ENCODE measurements around the gene DRAM2. TPM values are rescaled to one million over a fixed set of nuclear protein-coding genes. Genes with fewer than 3 reads are reported as not detected.

The DRAM2 gene
- total RNA-seq, result 31.1 and 33.6 TPM in 2 replicates
- long read RNA-seq, transcript DRAM2-208 (9 exons, 1,872 nt), result major isoform, 70 of 228 reads
- long read RNA-seq, partial matches to known transcripts, result 6 of 228 reads
- long read RNA-seq, other reads (novel, unspliced or antisense), result 148 of 228 reads

GRCh38 chr1:111139956-111140679, at the start of gene DRAM2, which contains the start of gene CEPT1:
Gene DRAM2, minus strand, starts transcription at chr1:111140093. Its CDS starts 8,539 bp downstream, at chr1:111131554.
Gene CEPT1, plus strand, starts transcription at chr1:111140223. Its CDS starts 7,492 bp downstream, at chr1:111147715.
- H3K27me3 Mint-ChIP-seq (ENCODE audit: unreplicated experiment), result no peaks in the 10 kb centered on the region

GRCh38 chr1:111184663-111185062, 44.8 kb upstream of the DRAM2 start:
- H3K27ac Mint-ChIP-seq (ENCODE audit: unreplicated experiment), result no peak overlapping the region
- TF ChIP-seq CTCF (IDR thresholded peaks at IDR 0.05), result no peak
- peaks cover 42% of the 10 kb centered on the region for H3K36me3 Mint-ChIP-seq (ENCODE audit: unreplicated experiment)
- H3K9me3 Mint-ChIP-seq (ENCODE audit: unreplicated experiment), result no peaks in the 10 kb centered on the region
- H3K4me3 Mint-ChIP-seq (ENCODE audit: unreplicated experiment), result no peak overlapping the region
- no peaks in the 10 kb centered on the region for H3K27me3 Mint-ChIP-seq (ENCODE audit: unreplicated experiment)
- no peak for DNase-seq (ENCODE audit: extremely low spot score, unreplicated experiment)
- H3K4me1 Mint-ChIP-seq (ENCODE audit: unreplicated experiment), result no peaks in the 10 kb centered on the region

More at GRCh38 chr1:111139956-111140679, at the start of gene DRAM2, which contains the start of gene CEPT1:
- peak; percentile 96 for DNase-seq (ENCODE audit: extremely low spot score, unreplicated experiment)
- Mint-ChIP-seq H3K4me1 (ENCODE audit: unreplicated experiment) (peaks cover 28% of the 10 kb centered on the region), H3K4me3 (ENCODE audit: unreplicated experiment) (peak within 1 kb of the TSS; percentile 100), H3K36me3 (ENCODE audit: unreplicated experiment) (peaks cover 9% of the 10 kb centered on the region), H3K9me3 (ENCODE audit: unreplicated experiment) (no peaks in the 10 kb centered on the region), H3K27ac (ENCODE audit: unreplicated experiment) (peak within 1 kb of the TSS; percentile 98)
- no peak for TF ChIP-seq CTCF (IDR thresholded peaks at IDR 0.05)

GRCh38 chr1:111183308-111184069, 43.6 kb upstream of the DRAM2 start:
- Mint-ChIP-seq H3K9me3 (ENCODE audit: unreplicated experiment) (no peaks in the 10 kb centered on the region), H3K36me3 (ENCODE audit: unreplicated experiment) (peaks cover 40% of the 10 kb centered on the region), H3K4me3 (ENCODE audit: unreplicated experiment) (no peak overlapping the region), H3K4me1 (ENCODE audit: unreplicated experiment) (no peaks in the 10 kb centered on the region), H3K27me3 (ENCODE audit: unreplicated experiment) (no peaks in the 10 kb centered on the region), H3K27ac (ENCODE audit: unreplicated experiment) (no peak overlapping the region)
- no peak for DNase-seq (ENCODE audit: extremely low spot score, unreplicated experiment)
- TF ChIP-seq CTCF (IDR thresholded peaks at IDR 0.05), result no peak

- H3K27me3 Mint-ChIP-seq (ENCODE audit: unreplicated experiment), result no peaks in the 10 kb centered on the region
- H3K4me3 Mint-ChIP-seq (ENCODE audit: unreplicated experiment), result no peak overlapping the region
- H3K4me1 Mint-ChIP-seq (ENCODE audit: unreplicated experiment), result no peaks in the 10 kb centered on the region
- DNase-seq (ENCODE audit: extremely low spot score, unreplicated experiment), result no peak
- no peak for TF ChIP-seq CTCF (IDR thresholded peaks at IDR 0.05)
- H3K9me3 Mint-ChIP-seq (ENCODE audit: unreplicated experiment), result no peaks in the 10 kb centered on the region
- peaks cover 37% of the 10 kb centered on the region for H3K36me3 Mint-ChIP-seq (ENCODE audit: unreplicated experiment)
- no peak overlapping the region for H3K27ac Mint-ChIP-seq (ENCODE audit: unreplicated experiment)
These were observed 42.2 kb upstream of the DRAM2 start for GRCh38 chr1:111182052-111182451.
